ENCODE measurements around the gene CSNK1G1. TPM values are rescaled to one million over a fixed set of nuclear protein-coding genes. Genes with fewer than 3 reads are reported as not detected.
"Not testable (repeated sequence)": the region's sequence is repeated elsewhere in the genome, so short reads cannot be mapped to it uniquely, and the experiment has no call there.

CSNK1G1 gene
- total RNA-seq, 1 donor from 2014 or later: 32.5 TPM

DNA sequence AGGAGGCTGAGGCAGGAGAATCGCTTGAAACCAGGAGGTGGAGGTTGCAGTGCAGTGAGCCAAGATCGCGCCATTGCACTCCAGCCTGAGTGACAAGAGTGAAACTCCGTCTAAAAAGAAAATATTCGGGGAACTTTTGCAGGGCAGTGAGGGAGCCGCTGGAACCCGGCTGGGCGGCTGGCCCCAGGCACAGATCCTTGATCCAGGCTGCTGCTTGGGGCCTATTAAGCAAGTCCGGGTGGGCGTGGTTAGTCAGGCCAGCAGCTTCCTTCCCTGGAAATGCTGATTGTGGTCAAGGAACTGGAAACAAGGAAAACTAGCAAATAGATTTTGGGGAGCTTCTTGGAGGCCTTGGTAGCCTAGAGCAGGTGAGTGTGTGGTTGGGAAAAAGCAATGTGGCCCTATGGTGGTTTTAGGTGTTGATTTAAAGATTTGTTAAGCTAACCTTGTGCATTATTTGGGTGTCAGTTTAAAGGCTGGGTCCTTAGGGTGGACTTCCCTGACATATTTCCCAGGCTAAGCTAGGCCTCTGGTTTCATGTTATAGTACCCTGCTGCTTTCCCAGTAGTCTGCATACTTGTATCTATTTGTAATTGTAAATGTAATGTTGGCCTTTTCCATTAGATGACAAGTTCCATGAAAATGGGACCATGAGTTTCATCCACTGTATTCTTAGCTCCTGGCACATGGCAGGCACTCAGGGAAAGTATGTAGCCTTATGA, 222.2 kb downstream of the CSNK1G1 start:
- DNase-seq: no peak

DNA sequence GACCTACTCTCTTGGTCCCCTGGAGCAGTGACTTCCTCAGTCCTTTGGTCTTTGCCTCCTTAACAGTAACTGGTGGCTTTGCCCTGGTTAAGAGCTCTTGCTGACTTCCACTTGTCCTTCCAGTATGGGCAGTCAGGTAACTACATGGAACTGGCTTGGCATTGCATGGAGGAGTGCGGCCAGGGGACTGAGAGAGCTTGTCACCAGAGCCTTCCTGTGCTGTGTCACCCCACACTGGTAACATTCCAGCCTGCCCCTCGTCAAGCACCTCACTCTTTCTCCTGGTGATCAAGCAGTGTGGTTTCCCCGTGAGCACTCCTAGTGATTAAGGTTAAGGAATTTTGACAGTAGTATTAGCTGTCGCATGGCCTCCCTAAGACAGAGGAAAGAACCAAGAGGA, 223.8 kb downstream of the CSNK1G1 start:
- no peak for DNase-seq

DNA sequence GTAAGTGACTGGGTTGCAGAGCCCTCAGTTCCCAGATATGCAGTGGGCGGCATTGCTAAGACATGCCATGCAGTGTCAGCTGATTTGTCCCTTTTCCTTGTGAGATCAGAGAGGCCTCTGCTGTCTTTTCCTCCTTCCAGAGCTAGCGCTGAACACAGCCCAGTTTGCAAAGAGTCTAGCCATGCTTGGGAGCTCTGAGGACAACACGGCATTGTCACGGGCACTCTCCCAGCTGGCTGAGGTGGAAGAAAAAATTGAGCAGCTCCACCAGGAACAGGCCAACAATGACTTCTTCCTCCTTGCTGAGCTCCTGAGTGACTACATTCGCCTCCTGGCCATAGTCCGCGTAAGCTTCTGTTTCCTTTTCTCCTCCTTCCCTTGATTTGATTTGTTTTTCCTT, 224.4 kb downstream of the CSNK1G1 start:
- DNase-seq: no peak

DNA sequence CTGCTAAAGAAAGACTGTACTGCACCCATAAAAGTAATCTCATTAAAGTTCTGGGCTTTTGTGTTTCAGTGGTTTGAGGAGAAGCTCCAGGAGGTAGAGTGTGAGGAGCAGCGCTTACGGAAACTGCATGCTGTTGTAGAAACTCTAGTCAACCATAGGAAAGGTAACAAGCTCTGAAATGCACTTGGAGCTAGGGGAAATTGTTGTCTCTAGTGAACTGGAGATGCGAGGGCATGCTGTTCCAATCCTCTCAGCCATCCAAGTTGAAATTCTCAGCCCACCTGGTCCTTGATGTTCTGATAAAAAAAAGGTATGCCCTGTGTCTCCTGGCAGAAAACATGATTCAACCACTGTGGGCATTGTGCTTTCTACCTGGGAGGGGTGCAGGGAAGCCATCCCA, 225.8 kb downstream of the CSNK1G1 start:
- no peak for DNase-seq

DNA sequence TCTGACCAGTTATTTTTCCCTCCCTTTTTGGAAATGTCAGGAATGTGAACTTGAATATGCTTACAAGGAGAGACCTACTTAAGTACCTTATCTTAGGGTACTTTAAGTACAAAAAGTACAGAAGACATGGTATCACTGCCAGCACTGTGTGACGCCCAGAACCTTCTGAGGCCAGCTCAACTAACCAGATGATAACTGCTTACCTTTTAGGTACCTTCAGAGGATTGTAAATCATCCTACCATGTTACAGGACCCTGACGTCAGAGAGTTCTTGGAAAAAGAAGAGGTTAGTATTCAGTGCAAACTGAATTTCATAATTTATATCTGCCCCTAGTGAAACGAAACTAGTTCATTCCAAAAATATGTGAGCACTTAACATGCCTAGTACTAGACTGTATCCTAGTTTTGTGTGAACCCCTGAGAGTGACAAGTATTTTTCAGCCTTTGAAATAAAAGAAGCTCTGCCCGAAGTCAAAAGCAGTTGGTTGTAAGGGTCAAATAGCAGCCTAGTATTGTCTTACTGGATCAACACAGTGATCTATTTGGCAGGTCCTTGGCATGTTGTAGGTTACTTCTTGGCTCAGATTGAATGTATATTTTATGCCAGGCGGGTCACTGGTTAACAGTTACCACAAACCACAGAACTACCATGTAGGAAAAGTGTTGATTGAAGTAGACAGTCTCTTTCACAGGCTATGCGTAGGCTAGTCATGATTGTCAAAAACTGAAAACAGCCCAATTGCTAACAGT, 228.3 kb downstream of the CSNK1G1 start:
- DNase-seq: no peak

DNA sequence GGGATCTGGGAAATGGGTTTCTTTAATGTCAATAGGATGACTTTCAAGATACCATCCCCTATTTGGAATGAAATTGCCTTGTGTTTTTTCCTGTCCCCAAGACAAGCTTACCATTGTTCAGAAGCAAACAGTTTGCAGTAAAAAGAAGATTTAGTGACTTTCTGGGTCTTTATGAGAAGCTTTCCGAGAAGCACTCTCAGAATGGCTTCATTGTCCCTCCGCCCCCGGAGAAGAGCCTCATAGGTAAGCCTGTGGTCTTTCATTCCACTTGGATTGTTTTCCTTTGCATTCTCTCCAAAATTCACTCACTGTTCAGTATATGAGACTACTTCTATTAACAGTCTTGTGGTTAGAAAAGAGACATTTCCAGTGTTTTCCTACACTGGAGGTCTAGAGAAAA, 230.0 kb downstream of the CSNK1G1 start:
- no peak for DNase-seq

DNA sequence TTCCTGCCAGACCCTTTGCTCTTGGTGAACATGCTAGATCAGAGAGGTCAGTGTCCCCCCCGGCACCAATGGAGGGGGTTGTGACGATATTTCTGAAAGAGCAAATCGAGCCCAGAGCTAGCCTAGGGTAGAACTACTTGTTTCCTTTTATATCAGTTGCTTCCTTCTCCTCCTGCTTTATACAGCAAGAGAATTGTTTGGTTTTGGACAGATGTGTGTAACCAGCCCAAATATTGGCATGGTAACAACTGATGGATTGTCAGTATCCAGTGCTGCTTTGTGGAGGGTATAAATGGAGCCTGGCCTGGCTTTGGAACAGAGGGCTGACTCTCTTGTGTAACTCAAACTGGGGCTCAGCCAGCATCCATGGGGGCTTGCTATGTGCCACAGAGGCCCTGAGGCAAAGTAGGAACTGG, 233.0 kb downstream of the CSNK1G1 start:
- peak; percentile 22 for DNase-seq

DNA sequence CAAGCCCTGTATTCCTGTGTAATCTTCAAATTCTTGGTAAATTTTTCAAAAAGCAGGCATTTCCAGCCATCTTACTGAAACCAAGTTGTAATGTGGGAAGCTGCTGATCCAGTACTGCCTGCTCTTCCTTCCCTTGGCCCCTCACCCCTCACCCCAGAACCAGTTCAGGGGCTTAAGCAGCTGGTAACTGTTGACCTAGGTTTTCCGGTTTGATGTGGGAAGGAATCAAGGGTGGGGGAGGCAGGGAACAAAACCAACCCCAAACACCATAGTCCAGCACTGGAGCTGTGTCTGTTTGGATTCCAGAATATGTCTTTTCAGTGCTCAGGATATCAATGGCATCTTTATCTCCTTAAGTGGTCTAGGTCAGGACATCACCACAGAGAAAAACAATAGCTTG, 233.5 kb downstream of the CSNK1G1 start:
- no peak for DNase-seq

DNA sequence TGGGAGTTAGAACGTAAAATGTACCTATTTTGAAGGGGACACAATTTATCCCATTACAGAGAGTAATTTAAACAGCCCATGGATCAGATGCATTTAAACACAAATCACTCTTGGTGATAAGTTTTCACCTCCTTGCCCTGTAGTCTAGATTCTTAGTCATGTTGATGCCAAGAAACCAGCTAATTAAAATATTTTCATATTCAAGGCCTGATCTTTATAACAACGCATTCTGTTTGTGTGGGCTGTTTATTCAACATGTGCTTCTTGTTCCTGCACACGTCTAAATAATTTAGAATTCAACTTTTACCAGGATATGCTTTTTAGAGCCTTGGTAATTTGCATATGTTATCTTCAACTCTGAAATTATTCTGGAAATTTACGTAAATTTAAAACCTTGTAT, 234.4 kb downstream of the CSNK1G1 start:
- no peak for DNase-seq

DNA sequence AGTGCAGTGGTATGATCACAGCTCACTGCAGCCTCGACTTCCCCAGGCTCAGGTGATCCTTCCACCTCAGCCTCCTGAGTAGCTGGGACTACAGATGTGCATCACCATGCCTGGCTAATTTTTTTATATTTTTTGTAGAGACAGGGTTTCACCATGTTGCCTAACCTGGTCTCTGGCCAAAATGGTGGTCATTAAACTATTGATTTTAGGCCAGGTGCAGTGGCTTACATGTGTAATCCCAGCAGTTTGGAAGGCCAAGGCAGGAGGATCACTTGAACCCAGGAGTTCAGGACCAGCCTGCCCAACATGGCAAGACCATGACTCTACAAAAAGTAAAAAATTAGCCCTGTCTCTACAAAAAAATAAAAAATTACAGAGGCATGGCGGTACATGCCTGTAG, 235.7 kb downstream of the CSNK1G1 start:
- not testable (repeated sequence) for DNase-seq

DNA sequence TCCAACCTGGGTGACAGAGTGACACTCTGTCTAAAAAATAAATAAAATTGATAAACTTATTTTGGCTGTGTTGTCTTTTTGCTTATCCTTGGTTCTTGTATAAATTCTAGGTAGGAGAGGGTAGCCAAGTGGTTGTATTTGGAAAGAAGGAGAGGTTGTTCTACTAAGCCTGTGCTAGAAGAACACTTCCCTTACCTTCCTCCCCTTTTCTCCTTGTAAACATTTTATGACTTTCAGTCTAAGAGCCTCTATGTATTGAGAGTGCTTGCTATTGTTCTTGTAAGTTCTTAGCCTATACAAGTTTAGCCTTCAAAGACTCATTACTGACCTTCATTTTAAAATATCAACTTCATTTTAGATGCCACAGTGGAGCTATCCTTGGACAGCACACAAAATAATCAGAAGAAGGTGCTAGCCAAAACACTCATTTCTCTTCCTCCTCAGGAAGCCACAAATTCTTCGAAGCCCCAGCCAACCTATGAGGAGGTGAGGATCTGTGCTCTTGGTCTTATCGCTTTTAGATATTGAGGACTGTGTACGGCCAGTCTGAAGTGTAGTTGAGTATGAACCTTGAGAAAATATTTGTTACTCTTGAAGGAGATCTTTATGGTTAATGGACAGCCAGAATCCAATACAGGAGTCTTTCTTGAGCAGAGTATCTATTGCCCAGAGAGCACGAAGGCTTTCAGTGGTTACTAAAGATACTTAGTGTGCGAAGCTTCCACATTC, 238.1 kb downstream of the CSNK1G1 start:
- no peak for DNase-seq

Small RNAs within 50 kb of the gene (small RNA-seq; reads per million reads assigned to genes)
- gene RF00554 (ENCODE audit: low replicate concordance): not detected

Other genes with a start within 250 kb of the CSNK1G1 start
- gene SNX22, start 204.4 kb downstream of the CSNK1G1 start, total RNA-seq: 0.99 TPM
- gene PPIB, start 193.2 kb downstream of the CSNK1G1 start, total RNA-seq: 210 TPM
- gene PCLAF, start 25.3 kb upstream of the CSNK1G1 start, total RNA-seq: 21.2 TPM
- gene TRIP4, start 31.7 kb upstream of the CSNK1G1 start, total RNA-seq: 15.5 TPM
- 22.4 TPM for gene ZNF609, start 104.4 kb upstream of the CSNK1G1 start, total RNA-seq